ENCODE results near the gene SYT12.

- TF ChIP-seq SIN3A (IDR thresholded peaks at IDR 0.05; ENCODE audit: borderline replicate concordance, insufficient read depth, low read length) (no peak), TAF1 (IDR thresholded peaks at IDR 0.05; ENCODE audit: borderline replicate concordance, insufficient read depth, low read length) (no peak), POLR2AphosphoS5 (IDR thresholded peaks at IDR 0.05; ENCODE audit: low read depth, low read length) (no peak), REST (IDR thresholded peaks at IDR 0.05; ENCODE audit: insufficient read depth in 1 of 2, low read depth in 2 of 2, low read length in 2 of 2) (no peak)
Observed at GRCh38 chr11:67026941-67027340, 4.0 kb downstream of the SYT12 start.
